AG04449 (cell line): ENCODE measurements around the gene TUBG1.

ENCODE experiments used
- CTCF ChIA-PET: fragments of 350-600 bp; formaldehyde crosslinking; extraction: SDS; loops from one replicate; lab custom pipeline; 2021; ENCODE audit warnings: antibody characterized with exemption; lab: Yijun Ruan, JAX
- POLR2A ChIA-PET: fragments of 400-600, 350-600 bp; formaldehyde crosslinking; extraction: SDS; loops from one replicate; lab custom pipeline; 2020; ENCODE audit warnings: antibody characterized with exemption, inconsistent platforms; lab: Yijun Ruan, JAX
- DNase-seq: peaks from one replicate; pipeline ENCODE4 v3.0.0-alpha.2; 2010; ENCODE audit warnings: low read depth, low spot score
- H3K4me3 ChIP-seq: 2 replicates; pipeline ENCODE4 v1.5.1; 2011; ENCODE audit warnings: low read depth, mild to moderate bottlenecking, control low read depth, low read length
- CTCF ChIP-seq: IDR thresholded peaks from one replicate; pipeline ENCODE4 v1.5.1; 2011; ENCODE audit warnings: mild to moderate bottlenecking, moderate library complexity, low read length, control low read depth, inconsistent platforms; ENCODE audit not compliant: insufficient read depth; ENCODE audit errors: missing control alignments

Gene TUBG1

DNA sequence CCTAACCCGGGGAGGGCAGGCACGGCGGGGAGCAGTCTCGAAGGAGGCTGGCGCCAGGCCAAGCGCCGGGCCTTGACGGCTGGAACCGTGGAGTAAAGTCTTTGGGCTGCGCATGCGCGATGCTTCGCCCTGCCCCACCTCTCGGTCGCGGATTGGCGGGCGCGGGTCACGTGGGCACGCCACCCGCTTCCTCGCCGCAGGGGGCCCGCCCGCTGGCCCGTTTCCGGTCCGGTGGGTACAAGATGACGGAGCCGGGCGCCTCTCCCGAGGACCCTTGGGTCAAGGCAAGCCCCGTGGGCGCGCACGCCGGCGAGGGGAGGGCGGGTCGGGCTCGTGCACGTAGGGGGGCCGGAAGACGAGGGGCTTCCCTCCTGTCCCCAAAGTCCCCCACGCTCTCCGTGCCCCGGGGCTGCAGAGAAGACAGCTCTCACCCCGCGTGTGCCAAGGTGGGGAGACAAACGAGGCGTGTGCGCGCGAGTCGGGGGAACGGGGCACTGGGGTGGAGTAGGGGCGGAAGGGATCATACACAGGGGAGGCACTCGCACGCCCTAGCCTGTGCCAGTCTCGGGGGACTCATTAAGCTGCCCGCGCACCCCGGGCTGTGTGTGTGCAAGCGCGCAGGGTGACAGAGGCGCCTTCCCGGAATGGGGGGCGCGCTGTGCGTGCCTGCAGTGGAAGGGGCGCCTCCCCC is 42.5 kb upstream of the TUBG1 start, which contains the start of gene MLX:
Gene MLX (plus strand): TSS at position 218 of the 691 bp plus-strand sequence. CDS start 25 bp downstream, at position 243.
- DNase-seq: no peak
- CTCF ChIA-PET: interaction anchor here (1.2 to 6.5 kb wide), 2 partner anchors 11 to 255 kb away, joined by 4 to 53 read pairs; partner anchors contain the start of gene PSMC3IP

DNA sequence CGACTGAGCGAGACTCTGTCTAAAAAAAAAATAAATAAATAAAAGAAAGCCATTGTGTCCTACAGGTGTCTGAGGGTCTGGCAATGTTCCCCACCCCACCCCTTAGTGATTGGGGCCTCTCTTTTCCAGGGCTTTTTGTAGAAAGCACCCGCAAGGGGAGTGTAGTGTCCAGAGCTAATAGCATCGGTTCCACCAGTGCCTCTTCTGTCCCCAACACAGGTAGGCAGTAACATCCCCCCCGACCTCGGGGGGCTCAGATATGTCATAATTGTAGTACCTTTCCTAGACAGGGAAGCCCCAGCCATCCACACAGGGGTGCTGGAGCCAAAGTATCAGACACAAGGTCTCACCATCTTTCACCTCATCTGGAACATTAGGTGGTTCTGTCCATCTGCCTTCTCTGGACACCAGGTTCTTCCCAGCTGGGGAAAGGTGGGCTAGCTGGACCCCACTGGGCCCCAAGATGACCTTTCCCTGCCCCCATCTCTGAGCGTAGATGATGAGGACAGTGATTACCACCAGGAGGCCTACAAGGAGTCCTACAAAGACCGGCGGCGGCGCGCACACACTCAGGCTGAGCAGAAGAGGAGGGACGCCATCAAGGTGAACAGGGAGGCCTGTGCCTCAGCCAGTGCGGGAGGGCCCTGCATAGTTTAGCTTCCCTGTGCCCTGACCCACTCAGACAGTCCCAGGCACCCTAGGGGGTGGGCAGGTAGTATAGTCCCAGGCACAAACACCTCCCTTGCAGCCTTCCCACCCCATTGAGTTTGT is 41.0 kb upstream of the TUBG1 start:
- H3K4me3 ChIP-seq: no peak overlapping the region; the same call in 1 of the 2 replicates
- DNase-seq: no peak
- ChIA-PET POLR2A (interaction anchor here (2.6 kb wide), 1 partner anchor 9 kb away, joined by 20 read pairs; the partner anchor contains the start of gene PSMC3IP), CTCF (interaction anchor here (2.6 to 6.5 kb wide), 2 partner anchors 10 to 112 kb away, joined by 8 to 53 read pairs; partner anchors contain the start of gene PSMC3IP)
- no peak for TF ChIP-seq CTCF

More for the DNA sequence above, 42.5 kb upstream of the TUBG1 start, which contains the start of gene MLX:
- no peak for TF ChIP-seq CTCF
- POLR2A ChIA-PET: interaction anchor here (1.5 to 2.6 kb wide), 2 partner anchors 10 to 13 kb away, joined by 4 to 20 read pairs; partner anchors contain the start of gene PSMC3IP
- peak within 1 kb of the TSS; percentile 95 for H3K4me3 ChIP-seq

DNA sequence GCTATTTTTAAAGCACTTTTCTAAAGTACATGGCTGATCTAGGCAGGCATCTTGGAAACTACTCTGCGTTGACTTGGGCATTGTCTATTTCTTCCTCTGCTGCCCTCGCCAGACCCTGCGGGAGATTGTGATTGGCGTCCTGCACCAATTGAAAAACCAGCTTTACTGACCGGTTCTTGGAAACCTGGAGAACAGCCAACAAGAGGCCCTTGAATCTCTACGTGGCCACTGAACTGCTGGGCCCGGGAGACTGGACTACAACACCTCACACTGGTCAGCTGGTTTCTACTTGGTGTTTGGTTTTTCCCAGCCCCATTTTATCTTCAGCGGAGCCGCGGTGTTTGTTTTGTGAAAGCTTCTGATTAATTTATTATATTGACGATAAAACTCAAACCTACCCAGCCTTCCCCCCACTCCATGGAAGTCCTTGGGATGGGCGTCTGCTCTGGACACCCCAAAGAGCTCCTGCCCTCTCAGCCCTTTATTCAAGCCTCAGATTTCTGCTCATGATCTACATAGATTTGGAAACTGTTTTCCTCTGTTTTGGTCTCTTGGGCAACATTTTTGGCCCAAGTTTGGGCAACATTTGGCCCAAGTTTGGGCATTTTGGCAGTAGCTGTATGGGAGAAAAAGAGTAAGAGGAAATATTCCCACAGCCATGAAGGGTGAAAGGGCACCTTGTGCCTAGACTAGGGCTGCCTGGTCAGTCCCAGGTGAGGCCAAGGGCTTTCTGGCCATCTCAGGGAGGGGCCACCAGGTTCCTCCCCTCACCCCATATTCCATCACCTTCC is 37.9 kb upstream of the TUBG1 start:
- TF ChIP-seq CTCF: no peak
- POLR2A ChIA-PET: no interaction called here

DNA sequence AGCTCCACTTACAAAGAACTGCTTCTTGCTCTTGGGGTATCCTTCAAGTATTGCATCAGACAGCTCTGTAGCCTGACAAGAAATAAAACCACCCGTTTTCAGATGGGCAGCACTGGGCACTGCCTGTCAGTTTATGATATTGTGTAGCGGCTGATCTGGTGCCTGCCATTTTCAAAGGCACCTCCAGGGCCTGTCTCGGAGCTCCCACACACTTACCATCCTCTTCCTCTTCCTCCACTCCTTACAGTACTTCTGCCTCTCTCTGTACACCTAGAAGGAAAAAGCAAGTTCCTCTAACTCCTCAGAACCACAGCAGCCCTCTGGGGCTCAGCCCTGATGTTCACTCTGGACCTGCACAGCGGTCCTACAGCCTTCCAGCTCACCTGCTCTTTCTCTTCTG is 36.4 kb upstream of the TUBG1 start:
- POLR2A ChIA-PET: interaction anchor here (0.9 kb wide), 1 partner anchor 11 kb away, joined by 3 read pairs; no protein-coding TSS in a partner anchor
- CTCF ChIA-PET: interaction anchor here (1.2 to 1.5 kb wide), 3 partner anchors 101 to 108 kb away, joined by 3 to 5 read pairs (median 4); no protein-coding TSS in a partner anchor

More for the DNA sequence above, 37.9 kb upstream of the TUBG1 start:
- DNase-seq: no peak
- CTCF ChIA-PET: interaction anchor here (0.9 kb wide), 1 partner anchor 252 kb away, joined by 3 read pairs; the partner anchor contains the start of gene BECN1
- H3K4me3 ChIP-seq: no peak overlapping the region

GRCh38 chr17:42574463-42574862 is 35.0 kb upstream of the TUBG1 start:
- DNase-seq: no peak
- ChIA-PET POLR2A (no interaction called here), CTCF (interaction anchor here (1.2 to 1.8 kb wide), 3 partner anchors 9 to 105 kb away, joined by 3 to 5 read pairs (median 4); no protein-coding TSS in a partner anchor)
- H3K4me3 ChIP-seq: no peak overlapping the region
- no peak for TF ChIP-seq CTCF

More for the DNA sequence above, 36.4 kb upstream of the TUBG1 start:
- TF ChIP-seq CTCF: no peak
- no peak for DNase-seq
- H3K4me3 ChIP-seq: no peak overlapping the region
